NCI-H1092 (cell line): ENCODE data around the gene PUS1.
"Not testable (repeated sequence)": the region's sequence is repeated elsewhere in the genome, so short reads cannot be mapped to it uniquely, and the experiment has no call there.

Source experiments
- DNase-seq: peaks from one replicate; lab custom pipeline; 2025; lab: John Stamatoyannopoulos, UW

PUS1 gene

DNA sequence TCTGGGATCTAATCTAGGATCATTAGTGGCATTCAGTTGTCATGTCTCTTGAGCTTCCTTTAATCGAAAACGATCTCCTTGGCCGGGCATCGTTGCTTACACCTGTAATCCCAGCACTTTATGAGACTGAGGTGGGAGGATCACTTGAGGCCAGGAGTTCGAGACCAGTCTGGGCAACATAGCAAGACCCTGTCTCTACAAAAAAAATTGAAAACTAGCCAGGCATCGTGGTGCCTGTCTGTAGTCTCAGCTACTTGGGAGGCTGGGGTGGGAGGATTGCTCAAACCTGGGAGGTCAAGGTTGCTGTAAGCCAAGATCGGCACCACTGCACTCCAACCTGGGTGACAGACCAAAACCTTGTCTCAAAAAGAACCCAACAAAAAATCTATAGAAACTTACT lies 9.0 kb downstream of the PUS1 start:
- DNase-seq, result no peak

GRCh38 chr12:131939007-131939406 lies 9.9 kb downstream of the PUS1 start:
- DNase-seq, result no peak

- no peak for DNase-seq
These were observed 11.1 kb downstream of the PUS1 start for GRCh38 chr12:131940141-131940547.

- DNase-seq, result no peak
These were observed 12.3 kb downstream of the PUS1 start for GRCh38 chr12:131941116-131941986.

GRCh38 chr12:131941987-131942341 lies 12.9 kb downstream of the PUS1 start:
- DNase-seq, result no peak

GRCh38 chr12:131942671-131943070 lies 13.6 kb downstream of the PUS1 start:
- DNase-seq, result no peak

GRCh38 chr12:131943389-131943788 lies 14.3 kb downstream of the PUS1 start:
- no peak for DNase-seq

- no peak for DNase-seq
These were observed 14.8 kb downstream of the PUS1 start for GRCh38 chr12:131943876-131944275.

DNA sequence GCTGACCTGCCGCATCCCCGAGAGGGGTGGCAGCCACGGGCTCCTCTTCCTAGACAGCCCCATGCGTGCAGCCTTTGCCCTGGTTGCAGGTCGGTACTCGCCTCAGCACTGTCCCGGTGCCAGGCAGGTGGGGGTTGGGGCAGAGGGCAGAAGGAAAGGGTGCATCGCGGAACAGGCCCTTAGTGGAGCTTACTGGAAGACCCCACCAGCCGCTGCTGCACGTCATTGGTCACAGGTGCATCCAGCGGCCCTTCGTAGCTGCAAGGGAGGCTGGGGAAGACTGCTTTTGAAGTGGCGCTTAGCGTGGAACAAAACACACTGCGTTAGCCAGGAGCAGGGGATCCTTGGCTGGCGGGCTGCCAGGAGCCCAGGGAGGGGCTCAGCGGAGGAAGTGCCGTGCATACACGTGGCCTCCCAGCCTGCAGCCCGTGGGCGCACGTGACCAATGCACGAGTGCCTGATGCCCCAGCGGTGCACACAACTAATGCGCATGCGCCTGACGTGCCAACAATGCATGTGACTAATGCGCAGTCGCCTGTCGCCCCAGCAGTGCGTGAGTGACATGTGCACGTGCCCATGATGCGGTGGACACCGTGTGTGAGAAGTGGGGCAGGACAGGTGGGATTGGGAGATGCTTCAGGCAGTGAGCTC lies 15.7 kb downstream of the PUS1 start:
- DNase-seq, result no peak

- no peak for DNase-seq
These were observed 17.7 kb downstream of the PUS1 start for GRCh38 chr12:131946757-131947156.

DNA sequence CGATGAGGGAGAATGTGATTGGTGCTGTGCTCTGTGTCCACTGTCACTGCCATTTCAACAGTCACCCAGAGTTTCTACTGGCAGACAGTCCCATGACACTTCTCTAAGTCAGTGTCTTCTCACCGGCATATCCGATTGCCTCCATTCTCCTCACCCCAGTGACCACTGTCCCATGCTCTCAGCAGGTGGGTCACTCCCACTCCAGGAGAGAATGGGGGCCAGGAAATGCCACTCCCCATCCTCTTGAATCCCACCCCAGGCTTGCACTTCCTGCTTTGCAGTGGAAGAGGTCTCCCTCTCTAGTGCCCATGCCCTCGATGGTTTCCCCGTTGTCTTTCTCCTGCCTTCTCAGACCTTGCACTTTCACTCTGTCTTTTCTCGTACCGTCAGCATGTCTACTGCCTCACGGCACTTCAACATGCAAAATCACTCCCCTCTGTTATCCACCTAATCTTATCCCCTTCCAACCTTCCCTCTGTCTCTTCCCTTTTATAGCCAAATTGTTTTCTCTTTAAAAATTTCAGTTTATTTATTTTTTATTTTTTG lies 18.5 kb downstream of the PUS1 start:
- DNase-seq, result no peak

DNA sequence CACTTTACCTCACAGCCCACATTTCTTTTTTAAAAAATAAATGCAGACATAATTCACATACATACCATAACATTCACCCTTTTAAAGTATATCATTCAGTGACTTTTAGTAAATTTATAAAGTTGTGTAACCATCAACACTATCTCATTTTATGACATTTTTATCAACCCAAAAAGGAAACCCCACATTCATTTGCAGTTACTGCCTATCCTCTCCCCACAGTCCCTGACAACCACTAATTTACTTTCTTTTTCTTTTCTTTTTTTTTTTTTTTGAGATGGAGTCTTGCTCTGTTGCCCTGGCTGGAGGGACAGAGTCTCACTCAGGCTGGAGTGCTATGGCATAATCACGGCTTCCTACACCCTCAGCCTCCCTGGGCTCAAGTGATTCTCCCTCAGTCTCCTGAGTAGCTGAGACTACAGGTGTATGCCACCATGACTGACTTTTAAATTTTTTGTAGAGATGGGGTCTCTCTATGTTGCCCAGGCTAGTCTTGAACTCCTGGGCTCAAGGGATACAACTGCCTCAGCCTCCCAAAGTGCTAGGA lies 19.2 kb downstream of the PUS1 start:
- no peak for DNase-seq

DNA sequence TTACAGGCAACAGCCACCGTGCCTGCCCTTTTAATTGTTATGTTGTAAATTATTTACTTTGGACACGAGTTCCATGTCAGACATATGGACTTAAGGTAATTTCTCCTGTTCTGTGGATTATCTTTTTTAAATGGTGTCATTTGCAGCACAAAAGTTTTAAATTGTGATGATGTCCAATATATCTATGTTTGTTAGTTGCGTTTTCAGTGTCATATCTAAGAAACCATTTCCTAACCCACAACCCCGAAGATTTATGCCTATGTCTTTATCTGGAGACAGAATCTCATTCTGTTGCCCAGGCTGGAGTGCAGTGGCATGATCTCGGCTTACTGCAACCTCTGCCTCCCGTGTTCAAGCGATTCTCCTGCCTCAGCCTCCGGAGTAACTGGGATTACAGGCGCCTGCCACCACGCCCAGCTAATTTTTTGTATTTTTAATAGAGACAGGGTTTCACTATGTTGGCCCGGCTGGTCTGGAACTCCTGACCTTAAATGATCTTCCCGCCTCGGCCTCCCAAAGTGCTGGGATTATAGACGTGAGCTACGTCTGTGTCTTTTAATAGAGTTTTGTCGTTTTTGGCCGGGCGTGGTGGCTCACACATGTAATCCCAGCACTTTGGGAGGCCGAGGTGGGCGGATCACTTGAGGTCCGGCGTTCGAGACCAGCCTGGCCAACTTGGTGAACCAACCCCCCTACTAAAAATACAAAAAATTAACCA lies 19.8 kb downstream of the PUS1 start:
- DNase-seq, result not testable (repeated sequence)

DNA sequence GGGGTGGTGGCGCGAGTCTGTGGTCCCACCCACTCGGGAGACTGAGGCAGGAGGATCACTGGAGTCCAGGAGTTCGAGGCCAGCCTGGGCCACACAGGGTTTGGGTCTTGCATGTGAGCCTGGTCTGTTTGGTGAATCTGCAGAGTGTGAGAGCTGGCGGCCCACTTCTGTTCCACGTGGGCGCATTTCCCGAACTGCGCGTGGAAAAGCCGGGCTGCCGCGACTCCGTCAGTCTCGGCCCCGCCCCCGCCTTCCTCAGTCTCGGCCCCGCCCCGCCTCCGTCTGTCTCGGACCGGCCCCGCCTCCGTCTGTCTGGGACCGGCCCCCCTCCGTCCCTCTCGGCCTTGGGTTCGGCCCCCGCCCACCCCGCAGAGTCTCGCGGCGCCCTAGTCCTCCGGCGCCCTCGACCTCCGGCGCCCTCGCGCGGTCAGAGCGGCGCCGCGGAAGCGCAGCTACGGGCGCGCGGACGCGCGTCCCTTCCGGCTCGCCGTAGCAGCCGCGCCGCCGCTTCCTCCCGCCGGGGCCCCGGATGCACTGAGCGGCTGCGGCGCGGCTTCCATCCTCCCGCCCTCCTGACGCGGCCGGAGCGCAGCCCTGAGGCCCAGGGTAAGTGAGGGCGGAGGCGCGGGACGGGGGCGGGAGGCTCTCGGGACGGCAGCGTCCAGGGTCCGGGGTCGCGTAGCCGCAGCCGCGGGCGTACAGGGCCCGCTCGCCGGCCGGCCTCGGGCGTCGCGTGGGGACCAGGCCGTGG lies 20.5 kb downstream of the PUS1 start, which contains the start of gene EP400:
Gene EP400, plus strand, starts transcription at position 512 of the 751 bp plus-strand sequence. CDS start 10,678 bp downstream, outside the sequence.
- DNase-seq, result peak; percentile 88

DNA sequence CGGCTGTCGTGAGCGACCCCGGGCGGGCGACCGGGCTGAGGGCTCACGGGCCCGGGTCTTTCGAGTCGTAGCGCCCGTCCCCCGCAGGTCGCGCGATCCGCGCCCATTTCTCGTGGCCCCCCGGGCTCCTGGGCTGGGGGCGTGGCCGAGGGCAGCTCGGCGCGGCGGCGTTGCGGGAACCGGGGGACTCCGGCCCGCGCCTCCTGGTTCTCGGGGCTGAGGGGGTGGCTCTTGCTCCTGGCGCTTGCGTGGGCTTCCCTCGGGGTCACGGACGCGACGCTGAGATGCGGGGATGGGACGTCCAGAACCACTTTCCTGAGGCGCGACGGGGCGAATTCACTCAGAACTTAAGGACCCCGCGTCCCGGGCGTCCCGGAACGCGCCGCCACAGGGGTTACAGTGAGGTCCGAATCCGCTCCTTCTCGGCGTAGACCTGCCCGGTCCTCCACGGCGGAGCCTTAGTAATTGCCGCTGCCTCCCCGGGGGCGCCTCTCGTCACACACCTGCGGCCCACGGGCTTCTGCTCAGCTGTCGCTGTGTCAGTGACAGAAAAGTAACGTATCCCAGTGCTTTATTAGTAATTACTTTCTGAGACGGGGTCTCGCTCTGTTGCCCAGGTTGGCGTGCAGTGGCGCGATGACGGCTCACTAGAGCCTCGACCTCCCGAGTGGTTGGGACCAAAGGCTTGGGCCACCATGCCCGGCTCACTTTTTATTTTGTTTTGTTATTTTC lies 21.3 kb downstream of the PUS1 start:
- DNase-seq, result no peak

DNA sequence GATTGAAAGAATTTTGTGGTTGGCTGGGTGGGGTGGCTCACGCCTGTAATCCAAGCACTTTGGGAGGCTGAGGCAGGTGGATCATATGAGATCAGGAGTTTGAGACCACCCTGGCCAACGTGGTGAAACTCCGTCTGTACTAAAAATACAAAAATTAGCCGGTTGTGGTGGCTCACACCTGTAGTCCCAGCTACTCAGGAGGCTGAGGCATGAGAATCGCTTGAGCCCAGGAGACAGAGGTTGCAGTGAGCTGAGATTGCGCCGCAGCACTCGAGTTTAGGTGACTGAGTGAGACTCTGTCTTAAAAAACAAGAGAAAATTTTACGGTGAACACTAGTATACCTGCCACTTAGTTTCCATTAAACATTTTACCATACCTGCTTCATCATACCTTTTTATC lies 24.7 kb downstream of the PUS1 start:
- DNase-seq, result not testable (repeated sequence)

GRCh38 chr12:131954460-131954859 lies 25.4 kb downstream of the PUS1 start:
- not testable (repeated sequence) for DNase-seq

DNA sequence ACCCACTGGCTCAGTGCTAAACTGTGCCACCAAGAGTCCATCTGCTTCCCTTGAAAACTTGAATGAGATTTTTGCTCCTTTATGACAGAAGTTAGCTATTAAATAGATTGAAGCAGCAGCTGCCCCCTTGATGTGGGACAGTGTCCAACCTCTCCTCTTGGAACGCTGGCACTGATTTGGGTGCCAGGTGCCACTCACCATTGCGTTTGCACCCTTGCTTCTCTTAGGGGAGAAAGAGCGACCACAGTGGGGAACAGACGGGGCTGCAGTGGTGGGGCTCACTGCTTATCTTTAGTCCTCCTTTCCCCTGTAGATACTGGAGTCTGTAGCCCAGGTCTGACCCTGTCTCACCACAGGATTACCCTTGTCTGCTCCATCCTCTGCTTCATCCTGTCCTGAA lies 30.0 kb downstream of the PUS1 start:
- DNase-seq, result no peak

DNA sequence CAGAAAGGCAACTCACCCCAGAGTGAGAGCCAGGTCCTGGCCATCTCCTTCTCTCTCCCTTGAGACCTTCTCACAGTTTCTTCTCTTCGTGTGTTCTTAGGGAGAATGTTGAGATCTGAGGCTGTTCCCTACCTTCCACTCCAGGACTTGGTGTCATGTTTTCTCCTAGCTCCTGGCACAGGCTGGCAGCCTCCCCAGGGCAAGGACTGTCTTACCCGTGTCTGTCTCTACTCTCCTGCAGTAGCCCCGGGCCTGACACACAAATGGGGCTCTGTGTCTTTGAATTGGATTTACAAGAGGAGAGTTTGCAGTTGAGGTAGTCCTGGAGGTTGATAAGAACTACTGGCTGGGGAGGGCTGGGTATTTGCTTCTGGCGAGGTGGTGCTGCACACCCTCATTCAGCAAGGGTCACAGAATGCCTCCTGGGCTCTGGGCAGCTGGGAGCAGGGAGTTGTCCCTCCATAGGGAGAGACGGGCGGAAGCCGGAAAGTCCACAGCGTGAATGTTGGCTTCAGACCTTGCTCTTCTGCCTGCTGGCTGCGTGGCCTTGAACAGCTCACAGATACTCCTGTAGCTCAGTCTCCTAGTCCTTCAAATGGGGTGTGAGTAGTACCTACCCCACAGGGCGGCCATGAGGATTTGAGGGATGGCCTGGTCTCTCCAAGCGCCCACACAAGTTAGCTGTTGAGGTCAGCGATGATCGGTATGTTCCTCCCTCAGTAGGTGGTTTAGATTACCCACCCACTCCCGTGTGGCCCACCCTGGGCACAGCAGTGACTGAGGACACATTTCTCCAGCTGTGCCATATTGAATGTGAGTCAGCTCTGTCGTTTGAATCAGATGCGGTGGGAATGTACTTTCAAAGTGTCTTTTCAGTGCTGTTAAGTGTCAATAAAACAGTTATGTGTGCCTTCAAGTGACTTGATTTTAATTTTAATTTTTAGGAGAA lies 30.8 kb downstream of the PUS1 start:
- no peak for DNase-seq
